Sigmoid colon (tissue), 4 donors: ENCODE results near the gene GJE1.

Experiments used
- EP300 ChIP-seq, 4 donors: sonication (generic); formaldehyde crosslinking; IDR thresholded peaks; one replicate each; pipeline ENCODE4 v1.6.1; 2017; ENCODE audit warnings: antibody characterized with exemption in 4 of 4
- POLR2A ChIP-seq, 2 donors: fragments of 450-650 bp; IDR thresholded peaks; one replicate each; pipeline ENCODE4 v1.6.1; 2016; ENCODE audit warnings: antibody characterized with exemption in 2 of 2, mild to moderate bottlenecking in 2 of 2, moderate library complexity in 2 of 2
- TF ChIP-seq, protein P1 (sequence below), 4 experiments: fragments of 450-650 bp in 3 of 4; fragments of 200-600 bp in 1 of 4; IDR thresholded peaks; one replicate each; pipeline ENCODE4 v1.5.1; 2016 to 2019; ENCODE audit warnings: antibody characterized with exemption in 4 of 4, mild to moderate bottlenecking in 3 of 4, moderate library complexity in 2 of 4

- TF ChIP-seq, protein P1, sequence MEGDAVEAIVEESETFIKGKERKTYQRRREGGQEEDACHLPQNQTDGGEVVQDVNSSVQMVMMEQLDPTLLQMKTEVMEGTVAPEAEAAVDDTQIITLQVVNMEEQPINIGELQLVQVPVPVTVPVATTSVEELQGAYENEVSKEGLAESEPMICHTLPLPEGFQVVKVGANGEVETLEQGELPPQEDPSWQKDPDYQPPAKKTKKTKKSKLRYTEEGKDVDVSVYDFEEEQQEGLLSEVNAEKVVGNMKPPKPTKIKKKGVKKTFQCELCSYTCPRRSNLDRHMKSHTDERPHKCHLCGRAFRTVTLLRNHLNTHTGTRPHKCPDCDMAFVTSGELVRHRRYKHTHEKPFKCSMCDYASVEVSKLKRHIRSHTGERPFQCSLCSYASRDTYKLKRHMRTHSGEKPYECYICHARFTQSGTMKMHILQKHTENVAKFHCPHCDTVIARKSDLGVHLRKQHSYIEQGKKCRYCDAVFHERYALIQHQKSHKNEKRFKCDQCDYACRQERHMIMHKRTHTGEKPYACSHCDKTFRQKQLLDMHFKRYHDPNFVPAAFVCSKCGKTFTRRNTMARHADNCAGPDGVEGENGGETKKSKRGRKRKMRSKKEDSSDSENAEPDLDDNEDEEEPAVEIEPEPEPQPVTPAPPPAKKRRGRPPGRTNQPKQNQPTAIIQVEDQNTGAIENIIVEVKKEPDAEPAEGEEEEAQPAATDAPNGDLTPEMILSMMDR (IDR thresholded peaks at IDR 0.05) = no peak
- TF ChIP-seq EP300 (IDR thresholded peaks at IDR 0.05) (no peak), POLR2A (IDR thresholded peaks at IDR 0.05) (no peak)
These were observed 30.1 kb downstream of the GJE1 start for GRCh38 chr6:142162780-142163179.
